A549 treated with ZK216348 at 1 μM for 4 hours (cell line): ENCODE results near the gene CFAP161. TPM values are rescaled to one million over a fixed set of nuclear protein-coding genes. Genes with fewer than 3 reads are reported as not detected.

Experiments
- total RNA-seq: library from RNA; stranded (reverse); fragments of 200-300 nt; extraction: Qiagen RNA extraction; gene quantifications from 5 replicates; pipeline ENCODE4 v1.2.3, GENCODE V29; 2022; ENCODE audit warnings: low read depth

CFAP161 gene, protein sequence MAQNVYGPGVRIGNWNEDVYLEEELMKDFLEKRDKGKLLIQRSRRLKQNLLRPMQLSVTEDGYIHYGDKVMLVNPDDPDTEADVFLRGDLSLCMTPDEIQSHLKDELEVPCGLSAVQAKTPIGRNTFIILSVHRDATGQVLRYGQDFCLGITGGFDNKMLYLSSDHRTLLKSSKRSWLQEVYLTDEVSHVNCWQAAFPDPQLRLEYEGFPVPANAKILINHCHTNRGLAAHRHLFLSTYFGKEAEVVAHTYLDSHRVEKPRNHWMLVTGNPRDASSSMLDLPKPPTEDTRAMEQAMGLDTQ
- not detected in 5 replicates for total RNA-seq

DNA sequence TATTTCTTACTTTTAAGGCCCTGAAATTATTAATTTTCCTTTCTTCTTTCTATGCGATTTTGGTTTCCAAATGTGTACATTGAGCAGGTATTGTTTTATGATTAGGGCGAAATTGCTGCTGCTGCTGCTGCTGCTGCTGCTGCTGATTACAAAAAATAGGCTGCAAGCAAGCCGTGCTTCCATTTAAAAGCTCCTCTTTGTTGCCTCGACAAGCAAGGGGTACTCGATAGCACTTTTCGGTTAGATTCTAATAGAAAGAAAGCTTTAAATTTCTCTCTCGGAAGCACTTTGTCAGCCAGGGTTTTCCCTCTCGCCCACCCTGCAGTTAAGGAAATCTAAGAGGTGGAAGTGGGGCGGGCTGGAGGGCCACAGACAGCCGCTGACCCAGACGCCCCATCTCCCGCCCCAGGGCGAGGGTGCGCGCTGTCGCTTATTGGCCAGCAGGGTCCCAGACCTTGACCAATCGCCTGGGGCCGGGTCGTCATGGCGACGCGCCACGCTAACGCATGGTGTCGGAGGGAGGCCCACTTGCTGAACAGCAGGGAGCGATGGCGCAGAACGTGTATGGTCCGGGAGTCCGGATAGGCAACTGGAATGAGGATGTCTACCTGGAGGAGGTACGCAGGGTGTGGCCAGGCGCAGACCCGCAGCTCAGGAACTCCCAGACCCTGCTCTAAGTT, at the start of gene CFAP161:
CFAP161 (plus strand) TSS at position 489 of the 680 bp plus-strand sequence; CDS start at position 549, 60 bp downstream.

DNA sequence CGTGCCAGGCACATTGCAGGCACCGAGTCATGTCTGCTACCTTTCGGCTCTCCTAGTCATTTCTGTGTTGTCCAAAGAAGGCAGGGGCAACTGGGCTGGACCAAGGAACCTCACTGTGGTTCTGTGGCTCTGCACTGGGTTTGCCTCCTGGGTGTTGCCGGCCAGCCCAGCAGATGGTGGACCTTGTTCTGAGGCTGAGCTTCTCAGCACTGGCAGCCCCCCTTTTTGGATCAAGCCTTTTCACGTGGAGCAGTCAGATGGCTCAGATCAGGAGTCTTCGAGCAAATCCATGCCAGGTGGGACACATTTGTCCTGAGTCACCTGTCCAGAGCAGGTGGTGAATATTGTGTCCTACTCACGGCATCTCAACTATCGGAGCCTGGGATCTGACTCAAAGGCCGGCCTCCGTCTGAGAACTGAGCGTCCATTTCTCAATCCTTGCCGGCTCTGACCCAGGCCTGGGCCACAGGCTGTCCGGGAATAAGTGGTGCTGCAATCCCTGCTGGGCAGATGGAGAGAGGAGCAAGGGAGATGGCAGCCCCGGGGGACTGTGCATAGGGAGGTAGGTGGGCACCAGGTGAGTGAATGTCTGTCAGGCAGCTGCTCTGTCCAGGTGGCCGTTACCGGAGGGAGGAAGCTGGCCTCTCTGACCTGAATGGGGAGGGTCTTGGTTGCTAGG, 62.6 kb downstream of the CFAP161 start, which contains the start of gene IL16:
IL16 (plus strand) TSS at position 304 of the 679 bp plus-strand sequence. CDS start 28,521 bp downstream, outside the sequence.

Other genes starting within 250 kb of the CFAP161 start
- gene MESD, start 144.5 kb upstream of the CFAP161 start, total RNA-seq, result 37.0 to 41.9 TPM (median 38.5 TPM) in 5 replicates
- gene TLNRD1, start 133.3 kb upstream of the CFAP161 start, total RNA-seq, result 10.5 to 23.2 TPM (median 19.2 TPM) in 5 replicates
- 0.24 TPM in 1 of 5 replicates, not detected in the others for gene IL16, start 62.6 kb downstream of the CFAP161 start, total RNA-seq
- 0.76 to 2.3 TPM (median 1.8 TPM) in 5 replicates for gene STARD5, start 189.9 kb downstream of the CFAP161 start, total RNA-seq
- not detected in 5 replicates for gene TMC3, start 239.9 kb downstream of the CFAP161 start, total RNA-seq